SK-N-SH (cell line): ENCODE data around the gene OLFM1. TPM values are rescaled to one million over a fixed set of nuclear protein-coding genes. Genes with fewer than 3 reads are reported as not detected.

Source experiments
- CTCF ChIA-PET: fragments of 300-600, 350-600 bp; formaldehyde crosslinking; extraction: SDS; loops from one replicate; lab custom pipeline; 2021; lab: Yijun Ruan, JAX
- POLR2A ChIA-PET: fragments of 350-600 bp; sonication (Branson Sonifier 250); formaldehyde crosslinking; extraction: SDS; loops from one replicate; lab custom pipeline; 2020; ENCODE audit warnings: antibody characterized with exemption, inconsistent platforms; lab: Yijun Ruan, JAX
- DNase-seq: peaks from one replicate; pipeline ENCODE4 v3.0.0; 2012
- H2AFZ ChIP-seq: fragments of 200-600 bp; sonication (generic); 2 replicates; pipeline ENCODE4 v1.8.1; 2016; ENCODE audit warnings: antibody characterized with exemption, mild to moderate bottlenecking, low read depth
- H3F3A ChIP-seq: fragments of 200-600 bp; sonication (generic); replicated peaks from 2 replicates; pipeline ENCODE3; 2016; ENCODE audit warnings: antibody characterized with exemption, mild to moderate bottlenecking; ENCODE audit not compliant: insufficient read depth
- H3K27ac ChIP-seq, 2 experiments: fragments of 200-500 bp in 1 of 2; fragments of 200-600 bp in 1 of 2; sonication (Bioruptor generic) in 1 of 2; sonication (generic), shearing (Covaris generic) in 1 of 2; 2 replicates each; pipeline versions ENCODE4 v1.5.1 to v1.6.1; 2014 to 2016; ENCODE audit warnings: low read depth in 2 of 2, inconsistent platforms in 1 of 2, low read length in 1 of 2, mild to moderate bottlenecking in 1 of 2, mixed read lengths in 1 of 2
- H3K27me3 ChIP-seq: fragments of 200-600 bp; sonication (generic), shearing (Covaris generic); 2 replicates; pipeline ENCODE4 v1.6.1; 2016; ENCODE audit warnings: mixed run types; ENCODE audit not compliant: insufficient read depth
- H3K36me3 ChIP-seq, 2 experiments: fragments of 200-500 bp in 1 of 2; fragments of 200-600 bp in 1 of 2; sonication (Bioruptor generic) in 1 of 2; sonication (generic) in 1 of 2; replicated peaks in 1 of 2; 2 replicates each; pipeline versions ENCODE3 to v1.5.1; 2014 to 2016; ENCODE audit warnings: low read length in 1 of 2, mild to moderate bottlenecking in 1 of 2; ENCODE audit not compliant: insufficient read depth in 2 of 2, control insufficient read depth in 1 of 2
- H3K4me1 ChIP-seq, 2 experiments: fragments of 200-500 bp in 1 of 2; fragments of 200-600 bp in 1 of 2; sonication (Bioruptor generic) in 1 of 2; sonication (generic), shearing (Covaris generic) in 1 of 2; 2 replicates each; pipeline versions ENCODE4 v1.5.1 to v1.6.1; 2014 to 2016; ENCODE audit warnings: low read depth in 1 of 2, low read length in 1 of 2, mixed run types in 1 of 2; ENCODE audit not compliant: insufficient read depth in 2 of 2, control insufficient read depth in 1 of 2
- H3K4me2 ChIP-seq: fragments of 200-600 bp; sonication (generic), shearing (Covaris generic); 2 replicates; pipeline ENCODE4 v1.6.1; 2017; ENCODE audit warnings: mixed run types
- H3K4me3 ChIP-seq, 2 experiments: fragments of 200-500 bp in 1 of 2; fragments of 200-600 bp in 1 of 2; sonication (Bioruptor generic) in 1 of 2; sonication (generic), shearing (Covaris generic) in 1 of 2; 2 replicates each; pipeline versions ENCODE4 v1.5.1 to v1.8.1; 2014 to 2016; ENCODE audit warnings: low read depth in 2 of 2, inconsistent platforms in 1 of 2, low read length in 1 of 2, mild to moderate bottlenecking in 1 of 2, mixed read lengths in 1 of 2, moderate library complexity in 1 of 2
- H3K79me2 ChIP-seq: fragments of 200-600 bp; sonication (generic); 2 replicates; pipeline ENCODE4 v1.8.1; 2017; ENCODE audit warnings: mild to moderate bottlenecking; ENCODE audit not compliant: insufficient read depth
- H3K9ac ChIP-seq: fragments of 200-600 bp; sonication (generic); 2 replicates; pipeline ENCODE4 v1.6.1; 2017; ENCODE audit warnings: mixed run types
- H3K9me2 ChIP-seq: fragments of 200-600 bp; sonication (generic); 2 replicates; pipeline ENCODE4 v1.6.1; 2017; ENCODE audit warnings: mixed run types
- H3K9me3 ChIP-seq: fragments of 200-600 bp; sonication (generic); 2 replicates; pipeline ENCODE4 v1.6.1; 2017; ENCODE audit warnings: mixed run types, mild to moderate bottlenecking, moderate library complexity
- H4K20me1 ChIP-seq: fragments of 200-600 bp; sonication (generic); 2 replicates; pipeline ENCODE4 v1.6.1; 2017; ENCODE audit warnings: mild to moderate bottlenecking, mixed run types; ENCODE audit not compliant: insufficient read depth
- CHD2 ChIP-seq: fragments of 150-350 bp; IDR thresholded peaks from 2 replicates; pipeline ENCODE4 v1.6.1; 2018; ENCODE audit warnings: low read length; ENCODE audit not compliant: partially characterized antibody
- ELF1 ChIP-seq: IDR thresholded peaks from 2 replicates; pipeline ENCODE4 v1.4.0; 2012
- FOSL2 ChIP-seq: IDR thresholded peaks from 2 replicates; pipeline ENCODE4 v1.4.0; 2012; ENCODE audit warnings: low read depth, mild to moderate bottlenecking, moderate library complexity, borderline replicate concordance
- FOXJ3 ChIP-seq: sonication (generic); formaldehyde crosslinking; IDR thresholded peaks from 2 replicates; pipeline ENCODE4 v1.5.1; 2020; ENCODE audit warnings: mild to moderate bottlenecking, missing genetic modification reagents
- FOXM1 ChIP-seq: IDR thresholded peaks from 2 replicates; pipeline ENCODE4 v1.4.0; 2012; ENCODE audit warnings: low read depth, mild to moderate bottlenecking
- JUND ChIP-seq: IDR thresholded peaks from 2 replicates; pipeline ENCODE4 v1.4.0; 2012
- MEF2A ChIP-seq: IDR thresholded peaks from 2 replicates; pipeline ENCODE4 v1.4.0; 2012; ENCODE audit warnings: low read depth, borderline replicate concordance
- MXI1 ChIP-seq: IDR thresholded peaks from 2 replicates; pipeline ENCODE4 v1.6.1; 2012; ENCODE audit warnings: mild to moderate bottlenecking, low read depth, low read length, improper control_type of control experiment
- NFIC ChIP-seq: IDR thresholded peaks from 2 replicates; pipeline ENCODE4 v1.4.0; 2012; ENCODE audit warnings: borderline replicate concordance
- NRF1 ChIP-seq: IDR thresholded peaks from 2 replicates; pipeline ENCODE4 v1.6.1; 2012; ENCODE audit warnings: low read depth, mild to moderate bottlenecking, low read length
- POLR2AphosphoS5 ChIP-seq: IDR thresholded peaks from 2 replicates; pipeline ENCODE4 v1.6.1; 2012; ENCODE audit warnings: low read depth, low read length
- RCOR1 ChIP-seq: fragments of 150-350 bp; IDR thresholded peaks from 2 replicates; pipeline ENCODE4 v1.6.1; 2017; ENCODE audit warnings: antibody characterized with exemption, low read length
- RFX5 ChIP-seq: IDR thresholded peaks from 2 replicates; pipeline ENCODE4 v1.6.1; 2012; ENCODE audit warnings: mild to moderate bottlenecking, improper control_type of control experiment, low read length
- RXRA ChIP-seq: IDR thresholded peaks from 2 replicates; pipeline ENCODE4 v1.4.0; 2012; ENCODE audit warnings: low read depth, mild to moderate bottlenecking, borderline replicate concordance
- TAF1 ChIP-seq: IDR thresholded peaks from 2 replicates; pipeline ENCODE4 v1.6.1; 2012; ENCODE audit warnings: low read depth, mild to moderate bottlenecking, low read length, moderate library complexity, borderline replicate concordance
- TCF12 ChIP-seq: IDR thresholded peaks from 2 replicates; pipeline ENCODE4 v1.4.0; 2012
- USF1 ChIP-seq: IDR thresholded peaks from 2 replicates; pipeline ENCODE4 v1.4.0; 2012; ENCODE audit warnings: low read depth, borderline replicate concordance
- USF2 ChIP-seq: fragments of 150-350 bp; IDR thresholded peaks from 2 replicates; pipeline ENCODE4 v1.6.1; 2017; ENCODE audit warnings: antibody characterized with exemption, low read length, low read depth, borderline replicate concordance
- ZBTB33 ChIP-seq: IDR thresholded peaks from 2 replicates; pipeline ENCODE4 v1.4.0; 2012; ENCODE audit warnings: low read depth, borderline replicate concordance
- WGBS: methylation state at CpG from one replicate; pipeline ENCODE4 v1.1.6; 2017; ENCODE audit warnings: low lambda C conversion rate; 5-methylcytosine and 5-hydroxymethylcytosine counted together
- polyA plus RNA-seq, 3 experiments: library from polyadenylated mRNA; depleted of rRNA; stranded (reverse); fragments of >200 nt; gene quantifications; 2 replicates each; pipeline ENCODE4 v1.2.3, GENCODE V29; 2012

Gene OLFM1
- polyA plus RNA-seq, 1 of the 3 experiments (the other 2 are of a cell fraction) = 15.9 TPM

- no peaks in the 10 kb centered on the region for H4K20me1 ChIP-seq
- no peak overlapping the region for H2AFZ ChIP-seq
- no peak for DNase-seq
- no peak overlapping the region for H3K27ac ChIP-seq
- CTCF ChIA-PET = interaction anchor here (1.6 to 3.0 kb wide), 2 partner anchors 13 to 339 kb away, joined by 13 to 14 read pairs; no protein-coding TSS in a partner anchor
- H3K9ac ChIP-seq = no peak overlapping the region
- no peaks in the 10 kb centered on the region for H3K9me2 ChIP-seq
- no peak for TF ChIP-seq ZBTB33
- no peak for TF ChIP-seq USF1
- TF ChIP-seq TCF12 = no peak
- no peak for TF ChIP-seq JUND
- TF ChIP-seq POLR2AphosphoS5 = no peak
- no peak for TF ChIP-seq USF2
- no peak for TF ChIP-seq MXI1
- no peak for TF ChIP-seq TAF1
- no peak for TF ChIP-seq RXRA
- TF ChIP-seq RCOR1 = no peak
- no peak for TF ChIP-seq RFX5
- no peak for TF ChIP-seq FOXM1
- no peak for TF ChIP-seq NFIC
- no peak for TF ChIP-seq CHD2
- TF ChIP-seq MEF2A = no peak
- TF ChIP-seq ELF1 = no peak
- TF ChIP-seq NRF1 = no peak
- no peak for TF ChIP-seq FOXJ3 (CRISPR knock-in tag)
- no peak for TF ChIP-seq FOSL2
- no peaks in the 10 kb centered on the region for H3K79me2 ChIP-seq
- no peaks in the 10 kb centered on the region for H3K27me3 ChIP-seq
- H3K9me3 ChIP-seq = no peaks in the 10 kb centered on the region
- WGBS = 53% methylated on average over 10 of the region's 13 CpGs
- H3K36me3 ChIP-seq = no peaks in the 10 kb centered on the region
- peaks cover 0 to 6% of the 10 kb centered on the region in 2 experiments; a peak in 1 of 4 replicates for H3K4me1 ChIP-seq
- POLR2A ChIA-PET = no interaction called here
- H3K4me2 ChIP-seq = no peak overlapping the region
- no peaks in the 10 kb centered on the region for H3F3A ChIP-seq
- no peak overlapping the region for H3K4me3 ChIP-seq
Measured at GRCh38 chr9:135073081-135073740, 14.3 kb upstream of the OLFM1 start.
